Panc1 (cell line): Measurements from ENCODE around the gene OTUD4. TPM values are rescaled to one million over a fixed set of nuclear protein-coding genes. Genes with fewer than 3 reads are reported as not detected.

Experiments used
- ATAC-seq: fragments of 200-7000 bp; cut with Tn5 transposase; 2 replicates; pipeline ENCODE4 v1.9.1; 2020; ENCODE audit warnings: mild to moderate bottlenecking, moderate library complexity
- BruUV-seq: library from RNA; stranded (reverse); fragments of 400-500 nt; replicated peaks from 2 replicates; lab custom pipeline; 2021; lab: Mats Ljungman, UMichigan
- CTCF ChIA-PET: fragments of 300-600 bp; sonication (Branson Sonifier 250); formaldehyde crosslinking; loops from one replicate; lab custom pipeline; 2022; ENCODE audit warnings: antibody characterized with exemption; lab: Charles Lee
- POLR2A ChIA-PET: fragments of 300-600 bp; sonication (Branson Sonifier 250); formaldehyde crosslinking; loops from one replicate; lab custom pipeline; 2022; ENCODE audit warnings: antibody characterized with exemption; lab: Charles Lee
- DNase-seq: peaks from one replicate; pipeline ENCODE4 v3.0.0-alpha.2; 2010; ENCODE audit warnings: low read depth, low spot score
- H3K27ac ChIP-seq: 2 replicates; pipeline ENCODE4 v1.5.1; 2011; ENCODE audit warnings: mild to moderate bottlenecking, low read length, inconsistent platforms
- H3K27me3 ChIP-seq: fragments of 200-500 bp; sonication (Bioruptor generic); 2 replicates; pipeline ENCODE4 v1.6.0; 2014; ENCODE audit warnings: low read length, inconsistent platforms; ENCODE audit not compliant: control insufficient read depth, insufficient read depth
- H3K36me3 ChIP-seq: fragments of 200-500 bp; sonication (Bioruptor generic); 2 replicates; pipeline ENCODE4 v1.5.1; 2014; ENCODE audit warnings: inconsistent platforms, mild to moderate bottlenecking, low read length, moderate library complexity; ENCODE audit not compliant: control insufficient read depth, insufficient read depth
- H3K4me1 ChIP-seq: 2 replicates; pipeline ENCODE4 v1.5.1; 2011; ENCODE audit warnings: inconsistent platforms, mild to moderate bottlenecking, low read length, moderate library complexity; ENCODE audit not compliant: control insufficient read depth, insufficient read depth
- H3K4me3 ChIP-seq, 2 experiments: 2 replicates each; pipeline ENCODE4 v1.5.1; 2011 to 2012; ENCODE audit warnings: low read depth in 2 of 2, low read length in 2 of 2, mild to moderate bottlenecking in 2 of 2, inconsistent platforms in 1 of 2, moderate library complexity in 1 of 2
- H3K9me3 ChIP-seq: fragments of 200-500 bp; sonication (Bioruptor generic); 2 replicates; pipeline ENCODE4 v1.5.1; 2014; ENCODE audit warnings: low read depth, mild to moderate bottlenecking, inconsistent platforms, low read length, moderate library complexity; ENCODE audit not compliant: control insufficient read depth, insufficient read depth
- POLR2AphosphoS5 ChIP-seq: IDR thresholded peaks from 2 replicates; pipeline ENCODE4 v1.6.1; 2012; ENCODE audit warnings: mild to moderate bottlenecking, low read depth, low read length, moderate library complexity
- SIN3A ChIP-seq: IDR thresholded peaks from 2 replicates; pipeline ENCODE4 v1.6.1; 2012; ENCODE audit warnings: low read depth, mild to moderate bottlenecking, low read length, moderate library complexity, borderline replicate concordance; ENCODE audit not compliant: insufficient read depth
- TCF7L2 ChIP-seq: IDR thresholded peaks from 2 replicates; pipeline ENCODE4 v1.6.1; 2011; ENCODE audit warnings: mild to moderate bottlenecking, low read depth, low read length, inconsistent platforms
- in situ Hi-C: cut with HindIII; loops from 2 replicates; pipeline ENCODE4 v1.10.0; 2016; ENCODE audit warnings: low sequenced_read_pairs, low pct_unique_long_range_greater_than_20kb
- intact Hi-C: fragments of 100-400 bp; cut with micrococcal nuclease; formaldehyde crosslinking; loops from one replicate; pipeline ENCODE4 v1.10.0; 2022; ENCODE audit not compliant: unreplicated experiment
- total RNA-seq: library from RNA; stranded (reverse); gene quantifications from one replicate; pipeline ENCODE4 v1.2.1, GENCODE V29; 2021; ENCODE audit not compliant: unreplicated experiment
- TF ChIP-seq, protein P1 (sequence below): fragments of 450-650 bp; IDR thresholded peaks from 2 replicates; pipeline ENCODE4 v1.5.1; 2017; ENCODE audit warnings: mild to moderate bottlenecking
- TF ChIP-seq, protein P2 (sequence below), 2 experiments: IDR thresholded peaks; 2 replicates each; pipeline ENCODE4 v1.6.1; 2011 to 2012; ENCODE audit warnings: low read depth in 2 of 2, control low read depth in 1 of 2, low read length in 1 of 2, mild to moderate bottlenecking in 1 of 2, moderate library complexity in 1 of 2; ENCODE audit not compliant: insufficient read depth in 1 of 2

Gene OTUD4
- total RNA-seq, 1 experiment from 2014 or later: 31.5 TPM

DNA sequence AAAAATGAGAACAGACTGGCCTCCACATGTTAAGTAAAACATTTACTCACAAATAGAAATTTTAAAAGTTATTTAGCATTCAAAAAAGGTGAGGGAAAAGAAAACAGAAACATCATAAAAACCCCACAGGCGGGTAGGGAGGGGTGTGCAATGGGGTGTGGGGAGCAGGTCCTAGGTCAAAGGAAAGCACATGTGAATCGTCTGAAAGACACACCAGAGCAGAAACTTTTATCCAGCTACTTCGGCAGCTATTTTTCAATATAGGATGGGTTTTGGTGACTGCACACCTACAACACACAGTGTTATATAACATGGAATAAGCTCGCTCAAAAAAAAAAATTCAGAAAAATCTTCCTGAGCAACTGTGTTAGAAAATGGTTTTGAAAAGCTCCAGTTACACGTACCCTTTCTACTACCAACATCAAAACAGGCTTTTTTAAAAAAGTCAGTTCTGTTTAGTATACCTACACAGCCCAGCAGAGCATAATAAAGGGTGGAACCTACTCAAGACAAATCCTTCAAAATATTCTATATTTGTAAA, 1.6 kb downstream of the OTUD4 start:
- DNase-seq: no peak
- no peak for ATAC-seq
- 0 out of 2 replicates have a peak, but pooled peaks cover 3% of the 10 kb centered on the region for H3K36me3 ChIP-seq
- H3K4me1 ChIP-seq: peaks cover 7% of the 10 kb centered on the region
- CTCF ChIA-PET: no interaction called here
- intact Hi-C loops (no loop called here), in situ Hi-C loops (no loop called here)
- H3K27ac ChIP-seq: peak overlapping the region; percentile 84
- H3K4me3 ChIP-seq: peak overlapping the region; percentile 71 to 73
- BruUV-seq: no TSS peak
- POLR2A ChIA-PET: interaction anchor here (0.7 kb wide), 1 partner anchor 67 kb away, joined by 5 read pairs; no protein-coding TSS in a partner anchor
- no peaks in the 10 kb centered on the region for H3K9me3 ChIP-seq
- H3K27me3 ChIP-seq: no peaks in the 10 kb centered on the region
- TF ChIP-seq, protein P1, sequence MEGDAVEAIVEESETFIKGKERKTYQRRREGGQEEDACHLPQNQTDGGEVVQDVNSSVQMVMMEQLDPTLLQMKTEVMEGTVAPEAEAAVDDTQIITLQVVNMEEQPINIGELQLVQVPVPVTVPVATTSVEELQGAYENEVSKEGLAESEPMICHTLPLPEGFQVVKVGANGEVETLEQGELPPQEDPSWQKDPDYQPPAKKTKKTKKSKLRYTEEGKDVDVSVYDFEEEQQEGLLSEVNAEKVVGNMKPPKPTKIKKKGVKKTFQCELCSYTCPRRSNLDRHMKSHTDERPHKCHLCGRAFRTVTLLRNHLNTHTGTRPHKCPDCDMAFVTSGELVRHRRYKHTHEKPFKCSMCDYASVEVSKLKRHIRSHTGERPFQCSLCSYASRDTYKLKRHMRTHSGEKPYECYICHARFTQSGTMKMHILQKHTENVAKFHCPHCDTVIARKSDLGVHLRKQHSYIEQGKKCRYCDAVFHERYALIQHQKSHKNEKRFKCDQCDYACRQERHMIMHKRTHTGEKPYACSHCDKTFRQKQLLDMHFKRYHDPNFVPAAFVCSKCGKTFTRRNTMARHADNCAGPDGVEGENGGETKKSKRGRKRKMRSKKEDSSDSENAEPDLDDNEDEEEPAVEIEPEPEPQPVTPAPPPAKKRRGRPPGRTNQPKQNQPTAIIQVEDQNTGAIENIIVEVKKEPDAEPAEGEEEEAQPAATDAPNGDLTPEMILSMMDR: no peak
- TF ChIP-seq, protein P2, sequence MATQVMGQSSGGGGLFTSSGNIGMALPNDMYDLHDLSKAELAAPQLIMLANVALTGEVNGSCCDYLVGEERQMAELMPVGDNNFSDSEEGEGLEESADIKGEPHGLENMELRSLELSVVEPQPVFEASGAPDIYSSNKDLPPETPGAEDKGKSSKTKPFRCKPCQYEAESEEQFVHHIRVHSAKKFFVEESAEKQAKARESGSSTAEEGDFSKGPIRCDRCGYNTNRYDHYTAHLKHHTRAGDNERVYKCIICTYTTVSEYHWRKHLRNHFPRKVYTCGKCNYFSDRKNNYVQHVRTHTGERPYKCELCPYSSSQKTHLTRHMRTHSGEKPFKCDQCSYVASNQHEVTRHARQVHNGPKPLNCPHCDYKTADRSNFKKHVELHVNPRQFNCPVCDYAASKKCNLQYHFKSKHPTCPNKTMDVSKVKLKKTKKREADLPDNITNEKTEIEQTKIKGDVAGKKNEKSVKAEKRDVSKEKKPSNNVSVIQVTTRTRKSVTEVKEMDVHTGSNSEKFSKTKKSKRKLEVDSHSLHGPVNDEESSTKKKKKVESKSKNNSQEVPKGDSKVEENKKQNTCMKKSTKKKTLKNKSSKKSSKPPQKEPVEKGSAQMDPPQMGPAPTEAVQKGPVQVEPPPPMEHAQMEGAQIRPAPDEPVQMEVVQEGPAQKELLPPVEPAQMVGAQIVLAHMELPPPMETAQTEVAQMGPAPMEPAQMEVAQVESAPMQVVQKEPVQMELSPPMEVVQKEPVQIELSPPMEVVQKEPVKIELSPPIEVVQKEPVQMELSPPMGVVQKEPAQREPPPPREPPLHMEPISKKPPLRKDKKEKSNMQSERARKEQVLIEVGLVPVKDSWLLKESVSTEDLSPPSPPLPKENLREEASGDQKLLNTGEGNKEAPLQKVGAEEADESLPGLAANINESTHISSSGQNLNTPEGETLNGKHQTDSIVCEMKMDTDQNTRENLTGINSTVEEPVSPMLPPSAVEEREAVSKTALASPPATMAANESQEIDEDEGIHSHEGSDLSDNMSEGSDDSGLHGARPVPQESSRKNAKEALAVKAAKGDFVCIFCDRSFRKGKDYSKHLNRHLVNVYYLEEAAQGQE (IDR thresholded peaks at IDR 0.05; ENCODE audit: insufficient read depth in 1 of 2, low read depth in 2 of 2, low read length in 1 of 2): no peak
- TF ChIP-seq TCF7L2 (no peak), POLR2AphosphoS5 (no peak), SIN3A (no peak)

DNA sequence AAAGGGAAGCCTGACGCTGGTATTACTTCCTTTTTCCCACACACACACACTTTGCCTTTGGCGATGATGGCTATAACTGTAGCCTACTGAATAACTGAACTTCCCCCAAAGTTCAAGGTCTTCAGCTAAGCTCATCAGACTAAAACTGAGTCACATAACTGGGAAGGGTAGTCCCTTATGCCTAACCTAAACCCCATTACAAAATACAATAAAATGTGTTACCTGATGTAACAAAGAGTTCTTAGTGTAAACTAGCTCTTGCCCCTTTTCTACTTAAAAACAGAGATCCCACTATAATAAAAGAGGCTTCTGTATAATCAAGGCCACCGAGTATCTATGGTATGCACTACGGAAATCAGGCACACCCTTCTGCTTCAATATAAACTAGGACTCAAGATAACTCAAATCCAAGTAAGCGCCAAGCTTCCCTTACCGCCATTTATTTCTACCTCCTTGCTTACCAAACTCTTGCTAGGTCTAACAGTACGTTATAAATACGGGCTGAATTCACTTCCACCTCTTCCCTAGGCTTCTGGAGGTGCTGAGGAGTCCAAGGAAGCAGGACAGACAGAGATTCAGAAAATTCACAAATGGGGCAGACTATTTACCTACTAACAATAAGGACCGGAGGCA, 2.4 kb downstream of the OTUD4 start:
- H3K27ac ChIP-seq: peak overlapping the region; percentile 84
- TF ChIP-seq, protein P1: no peak
- TF ChIP-seq SIN3A: no peak
- TF ChIP-seq TCF7L2: no peak
- TF ChIP-seq, protein P2 (IDR thresholded peaks at IDR 0.05; ENCODE audit: insufficient read depth in 1 of 2, low read depth in 2 of 2, low read length in 1 of 2): no peak
- no peak for TF ChIP-seq POLR2AphosphoS5
- intact Hi-C loops: no loop called here
- no peaks in the 10 kb centered on the region for H3K9me3 ChIP-seq
- peaks cover 7% of the 10 kb centered on the region for H3K4me1 ChIP-seq
- in situ Hi-C loops: no loop called here
- H3K27me3 ChIP-seq: no peaks in the 10 kb centered on the region
- BruUV-seq: TSS peak; percentile 58
- no peak for DNase-seq
- H3K36me3 ChIP-seq: peaks cover 3% of the 10 kb centered on the region; the same call in 1 of the 2 replicates
- ChIA-PET CTCF (no interaction called here), POLR2A (interaction anchor here (1.0 kb wide), 1 partner anchor 10 kb away, joined by 12 read pairs; no protein-coding TSS in a partner anchor)
- ATAC-seq: no peak
- peak overlapping the region; percentile 71 to 73 for H3K4me3 ChIP-seq
